HFF-Myc (cell line): ENCODE measurements around the gene TREX2.

Source experiments
- DNase-seq: peaks from one replicate; pipeline ENCODE4 v3.0.0-alpha.2; 2011; ENCODE audit warnings: low read depth; ENCODE audit errors: extremely low read depth
- H3K4me3 ChIP-seq: replicated peaks from 2 replicates; pipeline ENCODE4 v1.5.1; 2011; ENCODE audit warnings: low read depth, mild to moderate bottlenecking, control low read depth, low read length
- TF ChIP-seq, protein P1 (sequence below): IDR thresholded peaks from 2 replicates; pipeline ENCODE4 v1.5.1; 2012; ENCODE audit warnings: mild to moderate bottlenecking, low read depth, low read length, control low read depth; ENCODE audit errors: missing control alignments

TREX2 gene

DNA sequence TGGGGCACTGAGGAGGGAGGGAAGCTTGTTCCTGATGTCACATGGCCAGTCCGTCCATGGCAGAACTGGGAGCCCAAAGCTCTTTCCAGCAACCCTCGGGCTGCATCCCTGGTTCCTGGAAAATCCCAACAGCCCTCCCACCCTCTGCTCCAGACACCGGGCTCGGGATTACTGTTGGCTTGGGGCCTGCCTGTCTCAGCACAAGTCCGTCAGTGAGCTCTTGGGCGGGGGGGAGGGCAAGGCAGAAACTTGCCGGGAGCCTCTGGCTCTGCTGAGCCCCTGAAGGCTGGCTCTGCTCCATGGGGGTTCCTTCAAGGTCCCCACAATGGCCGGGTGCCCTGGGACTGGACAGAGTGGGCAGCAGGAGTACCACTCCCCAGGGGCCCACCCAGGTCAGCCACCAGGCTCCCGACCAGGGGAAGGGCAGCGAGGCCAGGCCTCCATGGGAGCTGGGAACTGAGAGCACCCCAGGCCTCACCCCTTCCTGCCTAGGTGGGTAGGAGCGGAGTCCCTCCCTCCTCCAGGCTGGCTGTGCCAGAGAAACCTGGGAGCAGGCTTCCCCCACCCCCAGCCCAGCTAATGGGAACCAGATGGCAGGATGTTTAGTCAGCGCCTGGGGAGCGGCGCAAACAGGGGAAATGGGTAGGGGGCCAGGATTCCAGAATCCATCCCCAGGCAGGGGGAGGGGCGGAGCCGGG, 31.0 kb upstream of the TREX2 start:
- peak; percentile 60 for DNase-seq
- TF ChIP-seq, protein P1, sequence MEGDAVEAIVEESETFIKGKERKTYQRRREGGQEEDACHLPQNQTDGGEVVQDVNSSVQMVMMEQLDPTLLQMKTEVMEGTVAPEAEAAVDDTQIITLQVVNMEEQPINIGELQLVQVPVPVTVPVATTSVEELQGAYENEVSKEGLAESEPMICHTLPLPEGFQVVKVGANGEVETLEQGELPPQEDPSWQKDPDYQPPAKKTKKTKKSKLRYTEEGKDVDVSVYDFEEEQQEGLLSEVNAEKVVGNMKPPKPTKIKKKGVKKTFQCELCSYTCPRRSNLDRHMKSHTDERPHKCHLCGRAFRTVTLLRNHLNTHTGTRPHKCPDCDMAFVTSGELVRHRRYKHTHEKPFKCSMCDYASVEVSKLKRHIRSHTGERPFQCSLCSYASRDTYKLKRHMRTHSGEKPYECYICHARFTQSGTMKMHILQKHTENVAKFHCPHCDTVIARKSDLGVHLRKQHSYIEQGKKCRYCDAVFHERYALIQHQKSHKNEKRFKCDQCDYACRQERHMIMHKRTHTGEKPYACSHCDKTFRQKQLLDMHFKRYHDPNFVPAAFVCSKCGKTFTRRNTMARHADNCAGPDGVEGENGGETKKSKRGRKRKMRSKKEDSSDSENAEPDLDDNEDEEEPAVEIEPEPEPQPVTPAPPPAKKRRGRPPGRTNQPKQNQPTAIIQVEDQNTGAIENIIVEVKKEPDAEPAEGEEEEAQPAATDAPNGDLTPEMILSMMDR, result no peak
- no peak overlapping the region for H3K4me3 ChIP-seq

DNA sequence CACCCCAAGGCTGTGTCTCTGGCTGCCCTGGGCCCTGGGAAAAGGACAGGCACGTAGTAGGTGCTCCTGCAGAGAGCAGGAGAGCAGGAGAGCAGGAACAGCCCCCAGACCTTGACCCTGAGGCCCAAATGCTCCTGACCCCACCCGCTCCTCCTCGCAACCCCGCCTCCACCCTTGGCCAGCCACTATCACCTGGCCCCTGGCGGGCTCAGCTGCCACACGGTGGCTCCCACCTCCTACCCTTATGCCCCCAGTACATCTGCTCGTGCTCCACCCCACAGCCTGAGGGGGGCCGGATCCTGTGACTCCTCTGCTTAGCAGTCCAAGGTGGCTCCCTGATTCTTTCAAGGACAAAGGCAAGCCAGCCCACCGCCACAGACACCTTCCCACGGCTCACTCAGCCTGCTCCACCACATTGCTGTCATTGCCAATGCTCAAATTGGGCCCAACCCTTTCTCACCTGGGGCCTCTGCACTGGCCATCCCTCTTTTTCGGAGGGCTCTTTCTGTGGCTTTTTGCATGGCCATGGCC, 30.0 kb upstream of the TREX2 start:
- DNase-seq, result no peak
- no peak overlapping the region for H3K4me3 ChIP-seq
- TF ChIP-seq, protein P1, result no peak

DNA sequence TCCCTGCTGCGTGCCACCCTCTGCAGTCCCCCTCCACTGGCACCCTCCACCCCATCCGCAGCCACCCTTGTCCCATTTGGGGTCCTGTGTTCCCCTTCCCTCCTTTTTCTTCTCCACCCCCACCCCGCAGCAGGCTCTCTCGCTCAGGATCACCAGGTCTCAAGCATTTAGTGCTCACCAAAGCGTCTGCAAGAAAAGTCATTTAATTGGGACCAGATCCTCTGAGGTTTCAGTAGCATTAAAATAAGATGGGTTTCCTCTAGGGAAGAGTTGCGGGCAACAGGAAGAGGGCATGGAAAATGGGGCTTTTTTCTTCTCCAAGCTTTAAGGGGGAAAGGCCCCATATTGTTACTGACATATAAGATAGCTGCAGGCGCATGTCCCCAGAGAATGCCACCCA, 29.4 kb upstream of the TREX2 start:
- TF ChIP-seq, protein P1, result no peak
- no peak for DNase-seq
- no peak overlapping the region for H3K4me3 ChIP-seq

DNA sequence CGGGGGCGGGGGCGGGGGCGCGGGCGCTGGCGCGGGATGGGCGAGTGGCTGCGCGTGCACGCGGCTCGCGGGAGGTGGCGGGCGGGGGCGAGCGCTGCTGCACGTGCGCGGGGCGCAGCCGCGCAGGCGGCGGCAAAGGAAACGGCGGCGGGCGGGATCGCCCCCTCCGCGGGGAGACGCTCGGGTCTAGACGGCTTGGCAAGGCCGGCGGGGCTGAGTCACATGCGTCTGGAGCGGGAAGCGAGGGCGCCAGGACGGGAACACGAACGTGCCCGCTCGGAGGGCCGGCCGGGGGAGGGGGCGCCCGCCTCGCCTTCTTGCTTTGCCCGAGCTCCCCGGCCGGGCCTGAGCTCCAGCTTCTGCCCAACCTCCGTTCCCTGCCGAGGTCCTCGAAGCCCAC, 28.9 kb upstream of the TREX2 start:
- no peak overlapping the region for H3K4me3 ChIP-seq
- TF ChIP-seq, protein P1, result no peak
- no peak for DNase-seq

DNA sequence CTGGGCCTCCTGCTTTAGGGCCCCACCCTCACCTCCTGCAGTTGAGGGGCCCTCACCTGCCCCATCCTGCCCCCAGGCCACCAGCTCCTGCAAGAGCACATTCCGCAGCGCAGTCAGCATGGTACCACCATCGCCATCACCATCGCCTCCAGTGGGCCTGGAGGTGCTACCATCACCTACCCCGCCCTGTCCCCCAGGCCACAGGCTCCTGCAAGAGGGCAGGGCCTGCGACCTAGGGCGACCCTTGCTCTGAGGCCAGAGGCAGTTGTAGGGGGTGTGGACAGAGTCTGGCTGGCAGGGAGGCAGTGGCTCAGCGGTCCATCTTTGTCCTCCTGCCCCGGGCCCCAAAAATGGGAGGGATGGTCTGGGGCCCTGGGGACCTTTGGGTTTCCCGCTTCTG, 28.4 kb upstream of the TREX2 start:
- H3K4me3 ChIP-seq, result no peak overlapping the region
- TF ChIP-seq, protein P1, result no peak
- no peak for DNase-seq

DNA sequence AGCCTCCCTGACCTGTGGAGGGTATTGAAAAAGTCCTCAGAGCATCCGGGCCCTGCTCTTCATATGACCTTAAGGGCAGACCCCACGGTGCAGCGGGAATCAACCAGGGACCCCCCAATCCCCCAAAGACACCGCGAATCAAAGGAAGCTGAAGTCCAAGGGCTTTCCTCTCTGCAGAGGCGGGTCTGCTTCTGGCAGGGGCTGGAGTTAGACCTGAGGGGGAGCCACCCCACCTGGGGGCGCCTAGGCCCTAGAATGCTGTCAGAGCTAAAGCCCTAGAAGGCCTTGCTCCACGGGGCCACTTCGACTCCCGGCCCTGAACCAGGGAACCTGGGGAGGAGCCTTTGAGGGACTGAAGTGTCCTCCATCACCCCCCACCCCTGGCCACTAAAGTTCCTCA, 27.3 kb upstream of the TREX2 start:
- H3K4me3 ChIP-seq, result no peak overlapping the region
- TF ChIP-seq, protein P1, result no peak
- no peak for DNase-seq

DNA sequence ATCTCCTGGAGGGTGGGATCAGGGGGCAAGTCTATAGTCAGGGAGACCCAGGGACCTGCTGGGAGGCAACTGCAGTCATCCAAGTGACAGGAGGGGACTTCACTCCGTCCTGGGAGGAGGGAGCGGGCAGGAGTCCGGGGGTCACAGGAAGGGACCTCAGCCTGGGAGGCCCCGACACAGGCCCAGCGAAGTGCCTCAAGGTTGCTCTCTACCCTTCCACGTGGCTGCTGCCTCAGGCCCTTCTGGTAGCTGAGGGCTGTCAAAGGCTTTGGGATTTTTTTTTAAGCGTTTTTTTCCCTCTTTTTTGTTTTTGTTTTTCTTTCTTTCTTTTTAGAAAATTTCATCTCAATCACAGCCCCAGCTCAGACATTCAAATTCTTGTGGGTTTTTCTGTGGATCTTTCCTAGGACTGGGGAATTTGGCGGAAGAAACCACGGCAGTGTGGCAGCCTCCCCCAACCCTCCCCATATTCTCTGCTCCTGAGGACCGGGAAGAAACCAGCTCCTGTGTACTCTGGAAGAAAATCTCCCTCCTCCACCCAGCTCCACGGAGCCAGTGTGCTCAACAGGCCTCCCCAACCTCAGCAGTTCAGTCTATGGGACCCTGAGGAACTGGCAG, 25.9 kb upstream of the TREX2 start:
- no peak overlapping the region for H3K4me3 ChIP-seq
- DNase-seq, result no peak
- TF ChIP-seq, protein P1, result no peak
